ENCODE data around the gene PXMP2.
"Not testable (repeated sequence)": the region's sequence is repeated elsewhere in the genome, so short reads cannot be mapped to it uniquely, and the experiment has no call there.

The PXMP2 gene

GRCh38 chr12:132747395-132747794 is 60.0 kb downstream of the PXMP2 start:
- H3K4me1 ChIP-seq (ENCODE audit: control insufficient read depth, insufficient read depth, low read length): no peaks in the 10 kb centered on the region
- peaks cover 74% of the 10 kb centered on the region for H3K36me3 ChIP-seq (ENCODE audit: control insufficient read depth, insufficient read depth, low read length)
- no peak overlapping the region for H3K4me3 ChIP-seq (ENCODE audit: low read depth, low read length)
- H3K27me3 ChIP-seq (ENCODE audit: control insufficient read depth, insufficient read depth, low read length): no peaks in the 10 kb centered on the region
- no peak overlapping the region for H3K9ac ChIP-seq (ENCODE audit: low read depth, low read length)
- H3K9me3 ChIP-seq (ENCODE audit: control insufficient read depth, insufficient read depth, low read length): no peaks in the 10 kb centered on the region

DNA sequence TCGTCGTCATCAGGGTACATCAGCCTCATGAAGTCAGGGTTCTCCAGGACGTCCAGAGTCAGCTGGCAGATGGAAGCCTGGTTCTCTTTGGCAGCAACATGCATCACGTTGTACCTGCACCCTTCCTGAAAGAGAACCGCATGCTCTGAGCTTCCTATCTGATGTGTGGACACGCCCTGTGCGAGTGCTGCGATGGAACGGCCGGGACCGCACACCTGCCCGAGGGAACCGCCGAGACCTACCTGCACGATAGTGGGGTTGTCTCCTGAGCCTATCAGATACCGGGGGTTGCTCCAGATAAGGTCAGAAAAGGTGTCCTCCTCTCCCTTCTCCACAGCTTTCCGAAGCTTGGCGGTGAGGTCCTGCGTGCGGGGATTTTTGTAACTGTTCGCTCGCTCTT is 60.5 kb downstream of the PXMP2 start:
- no peak overlapping the region for H3K9ac ChIP-seq (ENCODE audit: low read depth, low read length)
- H3K27me3 ChIP-seq (ENCODE audit: control insufficient read depth, insufficient read depth, low read length): no peaks in the 10 kb centered on the region
- no peaks in the 10 kb centered on the region for H3K4me1 ChIP-seq (ENCODE audit: control insufficient read depth, insufficient read depth, low read length)
- H3K4me3 ChIP-seq (ENCODE audit: low read depth, low read length): no peak overlapping the region
- H3K9me3 ChIP-seq (ENCODE audit: control insufficient read depth, insufficient read depth, low read length): no peaks in the 10 kb centered on the region
- peaks cover 69% of the 10 kb centered on the region for H3K36me3 ChIP-seq (ENCODE audit: control insufficient read depth, insufficient read depth, low read length)

DNA sequence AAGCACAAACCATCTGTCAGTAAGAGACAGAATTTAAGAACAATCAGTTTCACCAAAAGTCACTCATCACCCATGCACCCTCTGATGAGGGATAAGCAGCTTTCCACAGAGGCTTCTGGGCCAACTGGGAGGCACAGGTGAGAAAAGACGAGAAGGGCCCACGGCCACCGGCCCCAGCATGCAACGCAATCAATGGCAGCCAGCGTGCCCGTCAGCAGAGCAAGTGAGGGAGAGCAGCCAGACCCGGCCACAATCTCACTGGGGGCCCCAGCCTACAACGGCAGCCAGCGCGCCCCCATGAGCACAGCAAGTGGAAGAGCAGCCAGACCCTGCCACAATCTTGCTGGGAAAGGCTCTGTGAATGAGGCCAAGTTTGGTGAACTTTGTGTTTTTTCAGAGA is 60.9 kb downstream of the PXMP2 start:
- Histone ChIP-seq H3K4me1 (ENCODE audit: control insufficient read depth, insufficient read depth, low read length) (no peaks in the 10 kb centered on the region), H3K9me3 (ENCODE audit: control insufficient read depth, insufficient read depth, low read length) (no peaks in the 10 kb centered on the region), H3K27me3 (ENCODE audit: control insufficient read depth, insufficient read depth, low read length) (no peaks in the 10 kb centered on the region), H3K36me3 (ENCODE audit: control insufficient read depth, insufficient read depth, low read length) (peaks cover 65% of the 10 kb centered on the region), H3K4me3 (ENCODE audit: low read depth, low read length) (no peak overlapping the region), H3K9ac (ENCODE audit: low read depth, low read length) (no peak overlapping the region)

- H3K4me3 ChIP-seq (ENCODE audit: low read depth, low read length); H3K4me1 ChIP-seq (ENCODE audit: control insufficient read depth, insufficient read depth, low read length); H3K27me3 ChIP-seq (ENCODE audit: control insufficient read depth, insufficient read depth, low read length); H3K9ac ChIP-seq (ENCODE audit: low read depth, low read length); H3K9me3 ChIP-seq (ENCODE audit: control insufficient read depth, insufficient read depth, low read length): not testable (repeated sequence)
- peaks cover 33% of the 10 kb centered on the region for H3K36me3 ChIP-seq (ENCODE audit: control insufficient read depth, insufficient read depth, low read length)
These were observed 66.3 kb downstream of the PXMP2 start for GRCh38 chr12:132753670-132754069.

DNA sequence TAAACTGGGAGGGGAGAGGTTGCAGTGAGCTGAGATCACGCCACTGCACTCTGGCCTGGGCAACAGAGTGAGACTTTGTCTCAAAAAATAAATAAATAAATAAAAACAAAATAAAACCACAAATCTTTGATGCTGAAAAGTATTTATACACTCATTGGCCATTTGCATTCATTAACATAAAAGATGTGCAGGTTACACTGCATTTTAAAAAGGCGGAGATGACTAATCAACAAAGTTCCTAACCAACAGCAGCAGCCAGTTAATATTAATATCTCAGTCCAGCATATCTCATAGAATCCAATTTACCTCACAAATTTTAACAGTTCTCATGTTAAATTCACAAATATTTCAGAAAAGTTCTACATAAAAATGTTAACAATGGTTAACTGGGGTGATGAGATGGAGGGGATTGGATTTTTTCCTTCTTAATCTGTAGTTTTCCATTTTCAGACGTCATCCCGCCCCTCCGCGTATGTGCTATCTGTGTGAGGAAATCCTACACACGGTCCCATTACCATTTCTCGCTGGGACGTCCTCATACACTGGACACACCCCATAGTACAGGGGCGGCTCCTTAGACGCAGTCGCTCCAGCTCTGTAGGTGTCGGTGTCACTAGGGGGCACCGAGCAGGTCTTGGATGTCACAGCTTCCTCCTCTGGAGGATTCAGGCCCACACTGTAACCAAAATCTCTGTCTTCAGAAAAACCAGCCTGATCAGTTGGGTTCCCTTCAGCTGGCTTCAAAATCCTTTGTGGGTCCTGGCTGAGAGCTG is 67.0 kb downstream of the PXMP2 start:
- Histone ChIP-seq H3K9ac (ENCODE audit: low read depth, low read length) (no peak overlapping the region), H3K9me3 (ENCODE audit: control insufficient read depth, insufficient read depth, low read length) (no peaks in the 10 kb centered on the region), H3K27me3 (ENCODE audit: control insufficient read depth, insufficient read depth, low read length) (no peaks in the 10 kb centered on the region), H3K4me3 (ENCODE audit: low read depth, low read length) (no peak overlapping the region), H3K4me1 (ENCODE audit: control insufficient read depth, insufficient read depth, low read length) (no peaks in the 10 kb centered on the region), H3K36me3 (ENCODE audit: control insufficient read depth, insufficient read depth, low read length) (peaks cover 29% of the 10 kb centered on the region)

All from iPS-15b (cell line).